H9 (cell line): Measurements from ENCODE around the gene SUPT3H. TPM values are rescaled to one million over a fixed set of nuclear protein-coding genes. Genes with fewer than 3 reads are reported as not detected.

Source experiments
- DNase-seq: peaks from one replicate; pipeline ENCODE4 v3.0.0-alpha.2; 2017
- H2AFZ ChIP-seq: one replicate; pipeline ENCODE4 v1.6.1; 2013; ENCODE audit warnings: mild to moderate bottlenecking, low read length, control low read depth, moderate library complexity
- H2AK5ac ChIP-seq: 2 replicates; pipeline ENCODE4 v1.6.1; 2013; ENCODE audit warnings: low read length, control low read depth, mixed read lengths; ENCODE audit not compliant: insufficient read length
- H2BK120ac ChIP-seq: one replicate; pipeline ENCODE4 v1.6.1; 2013; ENCODE audit warnings: low read depth, mild to moderate bottlenecking, low read length, control low read depth, inconsistent platforms; ENCODE audit not compliant: poor library complexity, severe bottlenecking
- H2BK12ac ChIP-seq: 2 replicates; pipeline ENCODE4 v1.6.1; 2013; ENCODE audit warnings: low read length, control low read depth, mixed read lengths, low read depth; ENCODE audit not compliant: insufficient read length
- H2BK15ac ChIP-seq: 2 replicates; pipeline ENCODE4 v1.6.1; 2013; ENCODE audit warnings: low read depth, low read length, control low read depth
- H2BK20ac ChIP-seq: one replicate; pipeline ENCODE4 v1.6.1; 2013; ENCODE audit warnings: low read depth, mild to moderate bottlenecking, low read length, control low read depth, inconsistent platforms; ENCODE audit not compliant: poor library complexity, severe bottlenecking
- H2BK5ac ChIP-seq: 2 replicates; pipeline ENCODE4 v1.6.1; 2013; ENCODE audit warnings: low read length, control low read depth, mixed read lengths; ENCODE audit not compliant: insufficient read length
- H3K14ac ChIP-seq: 2 replicates; pipeline ENCODE4 v1.6.1; 2013; ENCODE audit warnings: low read length, control low read depth; ENCODE audit not compliant: insufficient read depth
- H3K18ac ChIP-seq: 2 replicates; pipeline ENCODE4 v1.6.1; 2013; ENCODE audit warnings: low read depth, mild to moderate bottlenecking, mixed read lengths, low read length, control low read depth; ENCODE audit not compliant: insufficient read length
- H3K23ac ChIP-seq: 2 replicates; pipeline ENCODE4 v1.6.1; 2013; ENCODE audit warnings: low read length, control low read depth, mixed read lengths, low read depth; ENCODE audit not compliant: insufficient read length
- H3K23me2 ChIP-seq: 2 replicates; pipeline ENCODE4 v1.6.1; 2013; ENCODE audit warnings: low read depth, mild to moderate bottlenecking, mixed read lengths, low read length, control low read depth; ENCODE audit not compliant: insufficient read length, poor library complexity, severe bottlenecking
- H3K27ac ChIP-seq: 2 replicates; pipeline ENCODE4 v1.5.1; 2013; ENCODE audit warnings: low read length, control low read depth, mixed read lengths, low read depth; ENCODE audit not compliant: insufficient read length
- H3K27me3 ChIP-seq: 2 replicates; pipeline ENCODE4 v1.6.1; 2013; ENCODE audit warnings: low read length, control low read depth, inconsistent platforms; ENCODE audit not compliant: insufficient read depth
- H3K4ac ChIP-seq: 2 replicates; pipeline ENCODE4 v1.6.1; 2013; ENCODE audit warnings: low read depth, mild to moderate bottlenecking, control low read depth, inconsistent platforms, low read length, moderate library complexity
- H3K4me1 ChIP-seq: 2 replicates; pipeline ENCODE4 v1.6.1; 2013; ENCODE audit warnings: low read length, control low read depth, inconsistent platforms; ENCODE audit not compliant: insufficient read depth
- H3K4me2 ChIP-seq: 2 replicates; pipeline ENCODE4 v1.6.1; 2013; ENCODE audit warnings: low read length, control low read depth, mixed read lengths; ENCODE audit not compliant: insufficient read length, insufficient read depth
- H3K56ac ChIP-seq: 2 replicates; pipeline ENCODE4 v1.6.1; 2013; ENCODE audit warnings: low read depth, mild to moderate bottlenecking, mixed read lengths, low read length, control low read depth; ENCODE audit not compliant: insufficient read length
- H3K79me1 ChIP-seq: 2 replicates; pipeline ENCODE4 v1.6.1; 2013; ENCODE audit warnings: low read depth, mild to moderate bottlenecking, moderate library complexity, low read length, control low read depth, inconsistent platforms; ENCODE audit not compliant: insufficient read depth, poor library complexity, severe bottlenecking
- H3K79me2 ChIP-seq: 2 replicates; pipeline ENCODE4 v1.6.1; 2013; ENCODE audit warnings: low read length, control low read depth, inconsistent platforms; ENCODE audit not compliant: insufficient read depth
- H3K9ac ChIP-seq: 2 replicates; pipeline ENCODE4 v1.6.1; 2013; ENCODE audit warnings: low read length, control low read depth, mixed read lengths; ENCODE audit not compliant: insufficient read length; ENCODE audit errors: extremely low read depth
- H3K9me3 ChIP-seq: one replicate; pipeline ENCODE4 v1.6.1; 2013; ENCODE audit warnings: low read depth, low read length, inconsistent platforms; ENCODE audit not compliant: control insufficient read depth
- H3T11ph ChIP-seq: one replicate; pipeline ENCODE4 v1.6.1; 2013; ENCODE audit warnings: mild to moderate bottlenecking, low read length, control low read depth, inconsistent platforms
- H4K20me1 ChIP-seq: one replicate; pipeline ENCODE4 v1.6.1; 2013; ENCODE audit not compliant: control insufficient read depth, insufficient read length, insufficient read depth
- H4K5ac ChIP-seq: 2 replicates; pipeline ENCODE4 v1.6.1; 2013; ENCODE audit warnings: low read depth, mild to moderate bottlenecking, mixed read lengths, low read length, control low read depth; ENCODE audit not compliant: insufficient read length
- H4K8ac ChIP-seq: replicated peaks from 2 replicates; pipeline ENCODE4 v1.6.1; 2013; ENCODE audit warnings: low read length, control low read depth, mixed read lengths, low read depth; ENCODE audit not compliant: insufficient read length
- H4K91ac ChIP-seq: 2 replicates; pipeline ENCODE4 v1.6.1; 2013; ENCODE audit warnings: low read depth, mild to moderate bottlenecking, moderate library complexity, mixed read lengths, low read length, control low read depth; ENCODE audit not compliant: insufficient read length
- H3K27ac Mint-ChIP-seq, 3 experiments: 2 replicates in 2 of 3; 3 replicates in 1 of 3; pipeline ENCODE4 v1.8.0; 2020 to 2021; ENCODE audit warnings: mixed read lengths in 3 of 3, mild to moderate bottlenecking in 1 of 3, moderate library complexity in 1 of 3
- H3K27me3 Mint-ChIP-seq: 2 replicates; pipeline ENCODE4 v1.8.0; 2021; ENCODE audit warnings: low read depth, mild to moderate bottlenecking, moderate library complexity, mixed read lengths
- H3K36me3 Mint-ChIP-seq, 3 experiments: 2 replicates in 2 of 3; 3 replicates in 1 of 3; pipeline ENCODE4 v1.8.0; 2020 to 2021; ENCODE audit warnings: low read depth in 3 of 3, mixed read lengths in 3 of 3; ENCODE audit not compliant: insufficient read depth in 1 of 3
- H3K4me1 Mint-ChIP-seq, 2 experiments: 2 replicates each; pipeline ENCODE4 v1.8.0; 2020; ENCODE audit warnings: mixed read lengths in 2 of 2
- H3K4me3 Mint-ChIP-seq, 2 experiments: 2 replicates in 1 of 2; 3 replicates in 1 of 2; pipeline ENCODE4 v1.8.0; 2020 to 2021; ENCODE audit warnings: mild to moderate bottlenecking in 2 of 2, mixed read lengths in 2 of 2, moderate library complexity in 1 of 2
- H3K9me3 Mint-ChIP-seq, 2 experiments: 2 replicates in 1 of 2; 3 replicates in 1 of 2; pipeline ENCODE4 v1.8.0; 2020; ENCODE audit warnings: mild to moderate bottlenecking in 2 of 2, mixed read lengths in 2 of 2, moderate library complexity in 1 of 2
- total RNA-seq: library from RNA; stranded (reverse); gene quantifications from 2 replicates; pipeline ENCODE4 v1.2.1, GENCODE V29; 2021
- TF ChIP-seq, protein P1 (sequence below): fragments of 200-600 bp; sonication (generic); conservative IDR thresholded peaks from 3 replicates; pipeline ENCODE4 v1.8.0; 2021; ENCODE audit warnings: antibody characterized with exemption, mild to moderate bottlenecking

SUPT3H gene
- total RNA-seq, 1 experiment from 2014 or later: 22.5 TPM

DNA sequence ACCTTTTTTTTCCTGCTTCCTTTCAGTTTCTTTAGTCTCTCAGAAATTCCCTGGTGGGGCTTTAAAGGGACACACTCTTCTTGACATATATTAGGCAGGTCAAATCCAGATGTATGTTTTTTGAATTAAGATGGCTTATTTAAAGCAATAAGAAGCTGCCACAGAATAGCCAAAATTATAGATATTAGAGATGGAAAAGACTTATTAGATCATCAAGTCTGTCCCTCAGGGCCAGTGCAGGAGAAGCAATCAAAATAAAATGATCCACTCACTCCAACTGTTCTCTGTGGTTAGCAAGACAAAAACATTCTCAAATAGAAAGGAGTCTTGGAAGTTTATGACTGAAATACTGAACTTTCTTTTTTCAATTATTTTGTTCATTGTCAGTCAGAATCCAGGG lies 527.4 kb downstream of the SUPT3H start:
- Histone ChIP-seq H4K8ac (no peak overlapping the region), H3K9me3 (no peaks in the 10 kb centered on the region), H2AK5ac (no peak overlapping the region), H3K56ac (no peak overlapping the region), H4K91ac (no peak overlapping the region), H3K79me2 (peaks cover 1% of the 10 kb centered on the region; the same call in 1 of the 2 replicates), H3K27ac (no peak overlapping the region), H2BK5ac (no peak overlapping the region), H3K27me3 (no peaks in the 10 kb centered on the region), H3K4me2 (no peak overlapping the region), H2BK15ac (no peak overlapping the region), H2BK120ac (no peak overlapping the region), H3K14ac (no peak overlapping the region), H2BK20ac (no peak overlapping the region), H2BK12ac (no peak overlapping the region), H3T11ph (no peak overlapping the region), H3K4ac (no peak overlapping the region), H2AFZ (no peak overlapping the region), H3K9ac (no peak overlapping the region), H4K20me1 (no peaks in the 10 kb centered on the region), H3K23ac (no peak overlapping the region), H3K79me1 (no peaks in the 10 kb centered on the region), H4K5ac (no peak overlapping the region), H3K18ac (no peak overlapping the region), H3K23me2 (no peaks in the 10 kb centered on the region), H3K4me1 (no peaks in the 10 kb centered on the region; the same call in 1 of the 2 replicates)
- H3K9me3 Mint-ChIP-seq: no peaks in the 10 kb centered on the region; a peak in 1 of 5 replicates
- H3K27me3 Mint-ChIP-seq: no peaks in the 10 kb centered on the region
- DNase-seq: no peak
- no peak overlapping the region for H3K27ac Mint-ChIP-seq
- peaks cover 0 to 3% of the 10 kb centered on the region in 2 experiments; a peak in 1 of 4 replicates for H3K4me1 Mint-ChIP-seq
- H3K4me3 Mint-ChIP-seq: no peak overlapping the region
- TF ChIP-seq, protein P1, sequence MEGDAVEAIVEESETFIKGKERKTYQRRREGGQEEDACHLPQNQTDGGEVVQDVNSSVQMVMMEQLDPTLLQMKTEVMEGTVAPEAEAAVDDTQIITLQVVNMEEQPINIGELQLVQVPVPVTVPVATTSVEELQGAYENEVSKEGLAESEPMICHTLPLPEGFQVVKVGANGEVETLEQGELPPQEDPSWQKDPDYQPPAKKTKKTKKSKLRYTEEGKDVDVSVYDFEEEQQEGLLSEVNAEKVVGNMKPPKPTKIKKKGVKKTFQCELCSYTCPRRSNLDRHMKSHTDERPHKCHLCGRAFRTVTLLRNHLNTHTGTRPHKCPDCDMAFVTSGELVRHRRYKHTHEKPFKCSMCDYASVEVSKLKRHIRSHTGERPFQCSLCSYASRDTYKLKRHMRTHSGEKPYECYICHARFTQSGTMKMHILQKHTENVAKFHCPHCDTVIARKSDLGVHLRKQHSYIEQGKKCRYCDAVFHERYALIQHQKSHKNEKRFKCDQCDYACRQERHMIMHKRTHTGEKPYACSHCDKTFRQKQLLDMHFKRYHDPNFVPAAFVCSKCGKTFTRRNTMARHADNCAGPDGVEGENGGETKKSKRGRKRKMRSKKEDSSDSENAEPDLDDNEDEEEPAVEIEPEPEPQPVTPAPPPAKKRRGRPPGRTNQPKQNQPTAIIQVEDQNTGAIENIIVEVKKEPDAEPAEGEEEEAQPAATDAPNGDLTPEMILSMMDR: no peak
- no peaks in the 10 kb centered on the region for H3K36me3 Mint-ChIP-seq
